Smooth muscle cell of the umbilical artery (primary cell): ENCODE results near the gene OR2T3. TPM values are rescaled to one million over a fixed set of nuclear protein-coding genes. Genes with fewer than 3 reads are reported as not detected.

Source experiments
- total RNA-seq: library from RNA; depleted of rRNA; stranded (reverse); fragments of >200 nt; gene quantifications from 2 replicates; pipeline ENCODE4 v1.2.3, GENCODE V29; 2014

The OR2T3 gene
- not detected in 2 replicates for total RNA-seq

GRCh38 chr1:248473051-248473450, at the start of gene OR2T3:
Gene OR2T3 (plus strand): TSS chr1:248473351. CDS start chr1:248473351, 0 bp downstream.

GRCh38 chr1:248445399-248445798, 27.8 kb upstream of the OR2T3 start, which contains the start of gene OR2T2:
Gene OR2T2 (plus strand): TSS chr1:248445637. CDS start chr1:248452798, 7,161 bp downstream.

GRCh38 chr1:248488289-248488688, 15.1 kb downstream of the OR2T3 start, which contains the start of gene OR2T5:
Gene OR2T5 (plus strand): TSS chr1:248488589. CDS start chr1:248488589, 0 bp downstream.

GRCh38 chr1:248507773-248508172, 34.6 kb downstream of the OR2T3 start, which contains the start of gene OR2G6:
Gene OR2G6 (plus strand): TSS chr1:248508073. CDS start chr1:248521647, 13,574 bp downstream.

Other genes starting within 250 kb of the OR2T3 start
- not detected in 2 replicates for gene OR2M4, start 241.9 kb upstream of the OR2T3 start, total RNA-seq
- gene OR2T33, start 195.4 kb upstream of the OR2T3 start, total RNA-seq = not detected in 2 replicates
- gene OR2T12, start 169.9 kb upstream of the OR2T3 start, total RNA-seq = not detected in 2 replicates
- not detected in 2 replicates for gene OR2M7, start 148.8 kb upstream of the OR2T3 start, total RNA-seq
- not detected in 2 replicates for gene OR14C36, start 124.6 kb upstream of the OR2T3 start, total RNA-seq
- gene OR2T4, start 111.7 kb upstream of the OR2T3 start, total RNA-seq = not detected in 2 replicates
- not detected in 2 replicates for gene OR2T6, start 97.6 kb upstream of the OR2T3 start, total RNA-seq
- not detected in 2 replicates for gene OR2T1, start 70.3 kb upstream of the OR2T3 start, total RNA-seq
- not detected in 2 replicates for gene OR2T2, start 27.7 kb upstream of the OR2T3 start, total RNA-seq
- not detected in 2 replicates for gene OR2T5, start 15.2 kb downstream of the OR2T3 start, total RNA-seq
- not detected in 2 replicates for gene OR2G6, start 34.7 kb downstream of the OR2T3 start, total RNA-seq
- not detected in 2 replicates for gene OR2T29, start 89.4 kb downstream of the OR2T3 start, total RNA-seq
- not detected in 2 replicates for gene OR2T34, start 101.4 kb downstream of the OR2T3 start, total RNA-seq
- not detected in 2 replicates for gene OR2T10, start 124.3 kb downstream of the OR2T3 start, total RNA-seq
- gene OR2T11, start 161.7 kb downstream of the OR2T3 start, total RNA-seq = not detected in 2 replicates
- not detected in 2 replicates for gene OR2T35, start 171.9 kb downstream of the OR2T3 start, total RNA-seq
- gene OR2T27, start 182.2 kb downstream of the OR2T3 start, total RNA-seq = not detected in 2 replicates
- not detected in 2 replicates for gene OR14I1, start 229.4 kb downstream of the OR2T3 start, total RNA-seq